GM23248 (cell line): ENCODE results near the gene POLN.

Source experiments
- EZH2 ChIP-seq: fragments of 200-600 bp; sonication (generic); IDR thresholded peaks from 2 replicates; pipeline ENCODE4 v1.6.1; 2018; ENCODE audit warnings: antibody characterized with exemption, mild to moderate bottlenecking; ENCODE audit not compliant: insufficient read depth, poor library complexity, severe bottlenecking
- EZH2phosphoT487 ChIP-seq: fragments of 200-600 bp; sonication (generic); IDR thresholded peaks from 2 replicates; pipeline ENCODE4 v1.6.1; 2018; ENCODE audit warnings: antibody characterized with exemption, moderate library complexity, mild to moderate bottlenecking, low read depth; ENCODE audit not compliant: insufficient read depth

DNA sequence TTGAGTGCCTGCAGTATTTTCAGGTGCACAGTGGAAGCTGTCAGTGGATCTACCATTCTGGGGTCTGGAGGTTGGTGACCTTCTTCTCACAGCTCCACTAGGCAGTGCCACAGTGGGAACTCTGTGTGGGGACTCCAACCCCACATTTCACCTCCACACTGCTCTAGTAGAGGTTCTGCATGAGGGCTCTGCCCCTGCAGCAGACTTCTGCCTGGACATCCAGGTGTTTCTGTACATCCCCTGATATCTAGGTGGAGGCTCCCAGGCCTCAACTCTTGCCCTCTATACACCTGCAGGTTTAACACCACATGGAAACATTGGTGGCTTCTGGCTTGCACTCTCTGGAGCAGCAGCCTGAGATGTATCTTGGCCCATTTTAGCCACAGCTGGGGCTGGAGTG is 216.1 kb downstream of the POLN start:
- TF ChIP-seq EZH2 (no peak), EZH2phosphoT487 (no peak)
